CD4-positive, alpha-beta T cell (primary cell): ENCODE data around the gene BEND7. TPM values are rescaled to one million over a fixed set of nuclear protein-coding genes. Genes with fewer than 3 reads are reported as not detected.

Source experiments
- ATAC-seq: fragments of 200-7000 bp; cut with Tn5 transposase; one replicate; pipeline ENCODE4 v1.10.0; 2022; ENCODE audit warnings: mild to moderate bottlenecking; ENCODE audit not compliant: poor library complexity
- CTCF ChIA-PET: fragments of 350-600 bp; sonication (Branson Sonifier 250); formaldehyde crosslinking; loops from one replicate; lab custom pipeline; 2021; ENCODE audit warnings: antibody characterized with exemption, inconsistent platforms; lab: Charles Lee
- POLR2A ChIA-PET: fragments of 350-600 bp; sonication (Branson Sonifier 250); formaldehyde crosslinking; loops from one replicate; lab custom pipeline; 2021; ENCODE audit warnings: antibody characterized with exemption, inconsistent platforms; lab: Charles Lee
- DNase-seq, 14 experiments: peaks; one replicate each; pipeline ENCODE4 v3.0.0-alpha.2; 2013 to 2020; ENCODE audit warnings: mixed read lengths in 2 of 14
- H3K27ac ChIP-seq, 2 donors: one replicate each; pipeline versions ENCODE4 v1.5.1 to v1.7.0; 2013; ENCODE audit warnings: low read length in 2 of 2, low read depth in 1 of 2, mild to moderate bottlenecking in 1 of 2
- H3K27me3 ChIP-seq, 2 experiments: 1 replicate in 1 of 2; 2 replicates in 1 of 2; pipeline versions ENCODE4 v1.6.1 to v1.7.0; 2013; ENCODE audit warnings: low read length in 2 of 2, control low read depth in 1 of 2, mild to moderate bottlenecking in 1 of 2, moderate library complexity in 1 of 2; ENCODE audit not compliant: insufficient read depth in 2 of 2, control insufficient read depth in 1 of 2
- H3K36me3 ChIP-seq: one replicate; pipeline ENCODE4 v1.6.1; 2013; ENCODE audit warnings: low read length, control low read depth; ENCODE audit not compliant: insufficient read depth
- H3K4me1 ChIP-seq: one replicate; pipeline ENCODE4 v1.6.1; 2013; ENCODE audit warnings: low read length, control low read depth; ENCODE audit not compliant: insufficient read depth
- H3K4me3 ChIP-seq: one replicate; pipeline ENCODE4 v1.5.1; 2013; ENCODE audit warnings: mild to moderate bottlenecking, low read length, moderate library complexity
- H3K9me3 ChIP-seq, 2 experiments: 1 replicate in 1 of 2; 2 replicates in 1 of 2; pipeline versions ENCODE4 v1.6.1 to v1.7.0; 2013; ENCODE audit warnings: low read length in 2 of 2, mild to moderate bottlenecking in 2 of 2, control low read depth in 1 of 2, moderate library complexity in 1 of 2; ENCODE audit not compliant: control insufficient read depth in 1 of 2, insufficient read depth in 1 of 2
- H3K27ac Mint-ChIP-seq: one replicate; pipeline ENCODE4 v1.8.0; 2020; ENCODE audit warnings: mixed read lengths
- H3K27me3 Mint-ChIP-seq: one replicate; pipeline ENCODE4 v1.8.0; 2021; ENCODE audit warnings: mixed read lengths
- H3K36me3 Mint-ChIP-seq: one replicate; pipeline ENCODE4 v1.8.0; 2021; ENCODE audit warnings: low read depth, mixed read lengths
- H3K4me1 Mint-ChIP-seq: one replicate; pipeline ENCODE4 v1.8.0; 2021; ENCODE audit warnings: low read depth, mixed read lengths
- H3K4me3 Mint-ChIP-seq: one replicate; pipeline ENCODE4 v1.8.0; 2020; ENCODE audit warnings: mild to moderate bottlenecking, mixed read lengths
- H3K9me3 Mint-ChIP-seq: one replicate; pipeline ENCODE4 v1.8.0; 2020; ENCODE audit warnings: mixed read lengths
- intact Hi-C, 2 experiments: fragments of 100-400 bp; cut with DNase I in 1 of 2; cut with micrococcal nuclease in 1 of 2; formaldehyde crosslinking; loops; one replicate each; pipeline versions ENCODE4 v1.15.1 to v1.9.0; 2023 to 2025; cut with DNase I, micrococcal nuclease
- total RNA-seq, 174 experiments: library from RNA in 2 of 174; stranded (reverse) in 2 of 174; gene quantifications; one replicate each; pipeline ENCODE4 v1.2.3 and lab custom pipeline; 2021 to 2026
- TF ChIP-seq, protein P1 (sequence below): fragments of 200-600 bp; IDR thresholded peaks from one replicate; pipeline ENCODE4 v1.8.0; 2022; ENCODE audit warnings: antibody characterized with exemption, mild to moderate bottlenecking

The BEND7 gene
- total RNA-seq, 2 experiments from 2014 or later, result not detected

DNA sequence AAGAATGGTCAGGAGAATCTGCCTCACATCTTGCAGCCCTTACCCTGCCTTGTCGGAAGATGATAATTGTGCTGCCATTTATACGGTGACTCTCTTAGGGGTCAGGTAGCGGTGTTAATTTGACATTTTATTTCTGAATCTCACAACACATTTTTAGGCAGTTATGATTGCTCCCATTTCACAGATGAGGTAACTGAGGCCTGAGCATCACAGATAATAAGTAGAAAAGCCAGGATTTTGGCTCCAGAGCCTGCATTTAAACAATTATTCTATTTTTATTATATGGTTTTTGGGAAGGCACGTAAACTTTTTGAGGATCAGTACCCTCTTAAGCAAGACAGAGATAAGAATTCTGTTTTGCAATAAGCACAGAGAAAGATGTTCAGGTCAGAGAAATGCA is 103.4 kb downstream of the BEND7 start:
- H3K36me3 Mint-ChIP-seq, result no peaks in the 10 kb centered on the region
- H3K36me3 ChIP-seq, result no peaks in the 10 kb centered on the region
- no peaks in the 10 kb centered on the region for H3K9me3 Mint-ChIP-seq
- H3K27ac ChIP-seq, result no peak overlapping the region
- peaks cover 0 to 13% of the 10 kb centered on the region in 2 experiments for H3K27me3 ChIP-seq
- ChIA-PET CTCF (no interaction called here), POLR2A (no interaction called here)
- intact Hi-C loops, result no loop called here
- peaks cover 48% of the 10 kb centered on the region for H3K27me3 Mint-ChIP-seq
- peaks cover 4 to 10% of the 10 kb centered on the region in 2 experiments for H3K9me3 ChIP-seq
- no peak for DNase-seq
- H3K4me3 Mint-ChIP-seq, result no peak overlapping the region
- no peak for ATAC-seq
- H3K4me1 ChIP-seq, result no peaks in the 10 kb centered on the region
- no peaks in the 10 kb centered on the region for H3K4me1 Mint-ChIP-seq
- no peak overlapping the region for H3K27ac Mint-ChIP-seq
- H3K4me3 ChIP-seq, result no peak overlapping the region
- TF ChIP-seq, protein P1, sequence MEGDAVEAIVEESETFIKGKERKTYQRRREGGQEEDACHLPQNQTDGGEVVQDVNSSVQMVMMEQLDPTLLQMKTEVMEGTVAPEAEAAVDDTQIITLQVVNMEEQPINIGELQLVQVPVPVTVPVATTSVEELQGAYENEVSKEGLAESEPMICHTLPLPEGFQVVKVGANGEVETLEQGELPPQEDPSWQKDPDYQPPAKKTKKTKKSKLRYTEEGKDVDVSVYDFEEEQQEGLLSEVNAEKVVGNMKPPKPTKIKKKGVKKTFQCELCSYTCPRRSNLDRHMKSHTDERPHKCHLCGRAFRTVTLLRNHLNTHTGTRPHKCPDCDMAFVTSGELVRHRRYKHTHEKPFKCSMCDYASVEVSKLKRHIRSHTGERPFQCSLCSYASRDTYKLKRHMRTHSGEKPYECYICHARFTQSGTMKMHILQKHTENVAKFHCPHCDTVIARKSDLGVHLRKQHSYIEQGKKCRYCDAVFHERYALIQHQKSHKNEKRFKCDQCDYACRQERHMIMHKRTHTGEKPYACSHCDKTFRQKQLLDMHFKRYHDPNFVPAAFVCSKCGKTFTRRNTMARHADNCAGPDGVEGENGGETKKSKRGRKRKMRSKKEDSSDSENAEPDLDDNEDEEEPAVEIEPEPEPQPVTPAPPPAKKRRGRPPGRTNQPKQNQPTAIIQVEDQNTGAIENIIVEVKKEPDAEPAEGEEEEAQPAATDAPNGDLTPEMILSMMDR, result no peak

DNA sequence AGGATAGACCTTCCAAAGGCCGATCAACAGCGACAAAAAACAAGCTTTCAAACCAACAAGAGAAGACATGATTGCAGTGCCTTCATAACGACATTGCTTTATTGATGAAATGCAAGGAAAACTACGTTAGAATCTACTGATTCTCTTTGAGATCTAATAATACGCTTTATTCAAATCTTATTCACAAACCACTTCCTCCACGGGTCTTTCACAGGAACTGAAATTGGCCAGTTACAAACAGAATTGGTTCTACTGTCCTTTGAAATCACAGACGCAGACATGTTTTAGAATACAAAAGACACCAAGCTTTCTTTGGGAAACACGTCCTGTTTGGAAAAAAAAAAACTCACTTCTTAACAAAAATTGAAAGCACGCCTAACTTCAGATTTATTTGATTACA is 106.0 kb downstream of the BEND7 start:
- H3K9me3 Mint-ChIP-seq, result no peaks in the 10 kb centered on the region
- ChIA-PET POLR2A (no interaction called here), CTCF (interaction anchor here (1.1 kb wide), 1 partner anchor 15 kb away, joined by 3 read pairs; no protein-coding TSS in a partner anchor)

GRCh38 chr10:13421382-13421917 is 107.4 kb downstream of the BEND7 start:
- Mint-ChIP-seq H3K4me3 (no peak overlapping the region), H3K27ac (no peak overlapping the region), H3K36me3 (no peaks in the 10 kb centered on the region), H3K27me3 (peaks cover 39% of the 10 kb centered on the region), H3K4me1 (no peaks in the 10 kb centered on the region), H3K9me3 (no peaks in the 10 kb centered on the region)
- Histone ChIP-seq H3K36me3 (no peaks in the 10 kb centered on the region), H3K27me3 (peaks cover 0 to 13% of the 10 kb centered on the region in 2 experiments), H3K4me1 (no peaks in the 10 kb centered on the region), H3K4me3 (no peak overlapping the region), H3K27ac (no peak overlapping the region), H3K9me3 (peaks cover 4 to 10% of the 10 kb centered on the region in 2 experiments)
- intact Hi-C loops, result no loop called here
- ChIA-PET CTCF (no interaction called here), POLR2A (no interaction called here)
- TF ChIP-seq, protein P1, result no peak
- ATAC-seq (no peak), DNase-seq (no peak)

More for the DNA sequence above, 106.0 kb downstream of the BEND7 start:
- ATAC-seq, result no peak
- peaks cover 41% of the 10 kb centered on the region for H3K27me3 Mint-ChIP-seq
- no peak overlapping the region for H3K4me3 Mint-ChIP-seq
- no peak for DNase-seq
- H3K4me1 Mint-ChIP-seq, result no peaks in the 10 kb centered on the region
- Histone ChIP-seq H3K4me1 (no peaks in the 10 kb centered on the region), H3K4me3 (no peak overlapping the region), H3K9me3 (peaks cover 4 to 10% of the 10 kb centered on the region in 2 experiments), H3K36me3 (no peaks in the 10 kb centered on the region), H3K27ac (no peak overlapping the region), H3K27me3 (peaks cover 0 to 13% of the 10 kb centered on the region in 2 experiments)
- intact Hi-C loops, result no loop called here
- TF ChIP-seq, protein P1, result no peak
- no peaks in the 10 kb centered on the region for H3K36me3 Mint-ChIP-seq
- no peak overlapping the region for H3K27ac Mint-ChIP-seq
